Measurements from ENCODE around the gene PHLDB1. TPM values are rescaled to one million over a fixed set of nuclear protein-coding genes. Genes with fewer than 3 reads are reported as not detected.

Gene PHLDB1
- total and polyA plus RNA-seq, 4 donors, result 4.8 to 15.4 (median 6.0) TPM

GRCh38 chr11:118705791-118706545 is 98.6 kb downstream of the PHLDB1 start:
- WGBS, result 80% methylated on average over 12 of the region's 12 CpGs
- TF ChIP-seq RXRA (IDR thresholded peaks at IDR 0.05) (no peak), JUND (IDR thresholded peaks at IDR 0.05) (no peak), NR2F2 (IDR thresholded peaks at IDR 0.05) (no peak), SP1 (IDR thresholded peaks at IDR 0.05) (no peak)

GRCh38 chr11:118706546-118706825 is 99.1 kb downstream of the PHLDB1 start:
- no peaks in the 10 kb centered on the region for H3K4me1 ChIP-seq (ENCODE audit: control insufficient read depth in 4 of 4, insufficient read depth in 4 of 4, low read length in 3 of 4)
- H3K4me3 ChIP-seq (ENCODE audit: low read depth in 1 of 3, low read length in 3 of 3), result no peak overlapping the region
- no peaks in the 10 kb centered on the region for H3K27me3 ChIP-seq (ENCODE audit: control insufficient read depth in 4 of 4, insufficient read depth in 4 of 4, low read length in 3 of 4)
- H3K27ac ChIP-seq (ENCODE audit: low read depth in 1 of 2, low read length in 2 of 2), result no peak overlapping the region
- H3K9me3 ChIP-seq (ENCODE audit: control insufficient read depth in 4 of 4, low read length in 3 of 4), result no peaks in the 10 kb centered on the region
- no peak for DNase-seq (ENCODE audit: low spot score)
- H3K36me3 ChIP-seq (ENCODE audit: control insufficient read depth in 4 of 4, insufficient read depth in 3 of 4, low read depth in 1 of 4, low read length in 3 of 4), result no peaks in the 10 kb centered on the region
- TF ChIP-seq GABPA (IDR thresholded peaks at IDR 0.05 in 1 of 2, conservative IDR thresholded peaks at IDR 0.05 in 1 of 2) (no peak), RAD21 (IDR thresholded peaks at IDR 0.05) (no peak), ATF3 (IDR thresholded peaks at IDR 0.05) (no peak), RXRA (IDR thresholded peaks at IDR 0.05) (no peak), ZBTB33 (IDR thresholded peaks at IDR 0.05) (no peak), NR2F2 (IDR thresholded peaks at IDR 0.05) (no peak), FOXA2 (IDR thresholded peaks at IDR 0.05) (no peak), FOXA1 (IDR thresholded peaks at IDR 0.05) (no peak), CTCF (IDR thresholded peaks at IDR 0.05; ENCODE audit: low read depth, low read length, missing input control) (no peak), MAX (IDR thresholded peaks at IDR 0.05) (no peak), JUND (IDR thresholded peaks at IDR 0.05) (no peak), SP1 (IDR thresholded peaks at IDR 0.05) (no peak), REST (IDR thresholded peaks at IDR 0.05) (no peak)
- H3K9ac ChIP-seq (ENCODE audit: low read depth in 1 of 2, low read length in 2 of 2), result no peak overlapping the region
- WGBS, result 94% methylated on average over 7 of the region's 7 CpGs

More at GRCh38 chr11:118705791-118706545, 98.6 kb downstream of the PHLDB1 start:
- H3K9me3 ChIP-seq (ENCODE audit: control insufficient read depth in 4 of 4, low read length in 3 of 4), result no peaks in the 10 kb centered on the region
- no peak overlapping the region for H3K9ac ChIP-seq (ENCODE audit: low read depth in 1 of 2, low read length in 2 of 2)
- no peaks in the 10 kb centered on the region for H3K4me1 ChIP-seq (ENCODE audit: control insufficient read depth in 4 of 4, insufficient read depth in 4 of 4, low read length in 3 of 4)
- no peak overlapping the region for H3K4me3 ChIP-seq (ENCODE audit: low read depth in 1 of 3, low read length in 3 of 3)
- no peak for DNase-seq (ENCODE audit: low spot score)
- H3K36me3 ChIP-seq (ENCODE audit: control insufficient read depth in 4 of 4, insufficient read depth in 3 of 4, low read depth in 1 of 4, low read length in 3 of 4), result no peaks in the 10 kb centered on the region
- H3K27me3 ChIP-seq (ENCODE audit: control insufficient read depth in 4 of 4, insufficient read depth in 4 of 4, low read length in 3 of 4), result no peaks in the 10 kb centered on the region
- H3K27ac ChIP-seq (ENCODE audit: low read depth in 1 of 2, low read length in 2 of 2), result no peak overlapping the region

Small RNA genes within 50 kb of the gene (small RNA-seq; reads per million reads assigned to genes)
- gene RNU6-1157P, result not detected
- not detected for gene RNU6-376P

Other genes with a start within 250 kb of the PHLDB1 start
- 10 to 100 TPM; 24.7 to 41.3 TPM for gene UBE4A, start 248.0 kb upstream of the PHLDB1 start, total RNA-seq
- 10 to 100 TPM; 11.7 to 13.5 TPM for gene UBE4A, start 248.0 kb upstream of the PHLDB1 start, polyA plus RNA-seq
- 10 to 100 TPM; 25.5 to 65.1 TPM for gene ATP5MG, start 206.0 kb upstream of the PHLDB1 start, total RNA-seq
- 100 to 1,000 TPM; 110 to 542 TPM for gene ATP5MG, start 206.0 kb upstream of the PHLDB1 start, polyA plus RNA-seq
- gene KMT2A, start 171.1 kb upstream of the PHLDB1 start, total RNA-seq, result 10 to 100 TPM; 19.2 to 27.9 TPM
- gene KMT2A, start 171.1 kb upstream of the PHLDB1 start, polyA plus RNA-seq, result 1 to 10 TPM; 4.3 to 6.5 TPM
- gene TTC36, start 80.1 kb upstream of the PHLDB1 start, total RNA-seq, result 10 to 100 TPM in 1 of 2 donors, 1 to 10 TPM in 1; 2.0 to 32.7 TPM
- 10 to 100 TPM; 36.9 to 66.1 TPM for gene TTC36, start 80.1 kb upstream of the PHLDB1 start, polyA plus RNA-seq
- gene TMEM25, start 76.4 kb upstream of the PHLDB1 start, total RNA-seq, result 10 to 100 TPM in 1 of 2 donors, 1 to 10 TPM in 1; 7.6 to 19.9 TPM
- gene TMEM25, start 76.4 kb upstream of the PHLDB1 start, polyA plus RNA-seq, result 1 to 10 TPM; 5.5 to 6.7 TPM
- gene IFT46, start 41.7 kb upstream of the PHLDB1 start, total RNA-seq, result 1 to 10 TPM; 3.9 to 6.4 TPM
- 1 to 10 TPM; 3.9 to 4.6 TPM for gene IFT46, start 41.7 kb upstream of the PHLDB1 start, polyA plus RNA-seq
- 10 to 100 TPM; 40.1 to 95.4 TPM for gene ARCN1, start 35.2 kb upstream of the PHLDB1 start, total RNA-seq
- 10 to 100 TPM; 36.7 to 63.5 TPM for gene ARCN1, start 35.2 kb upstream of the PHLDB1 start, polyA plus RNA-seq
- under 1 TPM in 1 of 2 donors, not detected in 1; 0.50 TPM for gene TREH, start 72.0 kb downstream of the PHLDB1 start, total RNA-seq
- gene TREH, start 72.0 kb downstream of the PHLDB1 start, polyA plus RNA-seq, result 1 to 10 TPM in 1 of 2 donors, under 1 TPM in 1; 0.84 to 1.2 TPM
- 10 to 100 TPM; 74.5 to 98.4 TPM for gene DDX6, start 183.5 kb downstream of the PHLDB1 start, total RNA-seq
- 10 to 100 TPM; 11.3 to 13.2 TPM for gene DDX6, start 183.5 kb downstream of the PHLDB1 start, polyA plus RNA-seq